Naive thymus-derived CD8-positive, alpha-beta T cell (primary cell): ENCODE data around the gene UBE2G2. TPM values are rescaled to one million over a fixed set of nuclear protein-coding genes. Genes with fewer than 3 reads are reported as not detected.

Source experiments
- ATAC-seq, 2 donors: fragments of 150-1000 bp; cut with Tn5 transposase in 1 of 2; sonication (Bioruptor Pico), chemical (Tn5 transposase) in 1 of 2; 1 replicate in 1 of 2; 2 replicates in 1 of 2; pipeline ENCODE4 v1.10.0; 2021; ENCODE audit warnings: mild to moderate bottlenecking in 2 of 2, moderate library complexity in 2 of 2
- POLR2A ChIA-PET: fragments of 350-600 bp; sonication (Branson Sonifier 250); formaldehyde crosslinking; loops from one replicate; lab custom pipeline; 2021; ENCODE audit warnings: antibody characterized with exemption; lab: Charles Lee
- DNase-seq, 10 donors: peaks; one replicate each; pipeline versions ENCODE4 v3.0.0 to v3.0.0-alpha.2; 2020 to 2022
- H3K27ac Mint-ChIP-seq, 10 donors: one replicate each; pipeline ENCODE4 v1.8.0; 2020 to 2022; ENCODE audit warnings: mild to moderate bottlenecking in 10 of 10, mixed read lengths in 10 of 10, moderate library complexity in 4 of 10, inconsistent platforms in 1 of 10
- H3K27me3 Mint-ChIP-seq, 5 donors: one replicate each; pipeline ENCODE4 v1.8.0; 2021 to 2022; ENCODE audit warnings: mixed read lengths in 5 of 5
- H3K36me3 Mint-ChIP-seq, 3 donors: one replicate each; pipeline ENCODE4 v1.8.0; 2020 to 2022; ENCODE audit warnings: mixed read lengths in 3 of 3, mild to moderate bottlenecking in 2 of 3, inconsistent platforms in 1 of 3
- H3K4me1 Mint-ChIP-seq, 4 donors: one replicate each; pipeline ENCODE4 v1.8.0; 2021 to 2022; ENCODE audit warnings: mixed read lengths in 4 of 4
- H3K4me3 Mint-ChIP-seq, 10 donors: one replicate each; pipeline ENCODE4 v1.8.0; 2020 to 2022; ENCODE audit warnings: mild to moderate bottlenecking in 10 of 10, mixed read lengths in 10 of 10, moderate library complexity in 6 of 10, inconsistent platforms in 1 of 10
- H3K9me3 Mint-ChIP-seq, 9 donors: one replicate each; pipeline ENCODE4 v1.8.0; 2020 to 2022; ENCODE audit warnings: mixed read lengths in 9 of 9, mild to moderate bottlenecking in 3 of 9, inconsistent platforms in 1 of 9, moderate library complexity in 1 of 9
- polyA plus RNA-seq, 3 donors: library from polyadenylated mRNA; unstranded; fragments of 300-500 nt; fragmentation: Illumina TruSeq; gene quantifications; one replicate each; pipeline ENCODE4 v1.2.3, GENCODE V29; 2021
- total RNA-seq, 8 experiments: library from RNA in 2 of 8; stranded (reverse) in 2 of 8; gene quantifications; one replicate each; pipeline ENCODE4 v1.2.3 and lab custom pipeline; 2021 to 2026

Gene UBE2G2
- total and polyA plus RNA-seq, 5 experiments from 2014 or later: 56.2 to 186 (median 72.8) TPM

GRCh38 chr21:44817914-44818639 is 16.5 kb upstream of the UBE2G2 start, which contains the start of gene SUMO3:
Gene SUMO3 (minus strand): TSS chr21:44818062. CDS start chr21:44817968, 94 bp downstream.
- ATAC-seq: peak; percentile 79 to 80
- H3K36me3 Mint-ChIP-seq: no peaks in the 10 kb centered on the region
- H3K4me1 Mint-ChIP-seq: peaks cover 8 to 28% (median 9%) of the 10 kb centered on the region in 4 donors
- DNase-seq: peak; percentile 81 to 93 (median 88)
- peak within 1 kb of the TSS; percentile 33 to 82 (median 74) for H3K4me3 Mint-ChIP-seq
- POLR2A ChIA-PET: interaction anchor here (0.8 to 4.1 kb wide), 7 partner anchors 11 to 113 kb away, joined by 3 to 23 read pairs (median 7); partner anchors contain the start of genes PTTG1IP and UBE2G2
- no peaks in the 10 kb centered on the region for H3K27me3 Mint-ChIP-seq
- H3K27ac Mint-ChIP-seq: peak within 1 kb of the TSS in 9 of 10 donors; percentile 65 to 91 (median 84)
- peaks cover 0 to 25% (median 13%) of the 10 kb centered on the region in 9 donors for H3K9me3 Mint-ChIP-seq

GRCh38 chr21:44817506-44817880 is 15.9 kb upstream of the UBE2G2 start:
- Mint-ChIP-seq H3K27me3 (no peaks in the 10 kb centered on the region), H3K4me1 (peaks cover 10 to 28% (median 13%) of the 10 kb centered on the region in 4 donors), H3K4me3 (peak overlapping the region; percentile 33 to 80 (median 68)), H3K9me3 (peaks cover 0 to 19% (median 7%) of the 10 kb centered on the region in 9 donors), H3K27ac (peak overlapping the region in 3 of 10 donors; percentile 29 to 65 (median 29)), H3K36me3 (peaks cover 0 to under 1% (median 0%) of the 10 kb centered on the region in 3 donors)
- POLR2A ChIA-PET: interaction anchor here (0.6 to 4.1 kb wide), 8 partner anchors 11 to 479 kb away, joined by 3 to 23 read pairs (median 6); partner anchors contain the start of genes CFAP410, PTTG1IP and UBE2G2
- DNase-seq (peak; percentile 87 to 97 (median 92)), ATAC-seq (peak; percentile 81 to 84)

GRCh38 chr21:44816761-44817505 is 15.3 kb upstream of the UBE2G2 start:
- Mint-ChIP-seq H3K4me1 (peaks cover 10 to 33% (median 15%) of the 10 kb centered on the region in 4 donors), H3K27me3 (no peaks in the 10 kb centered on the region), H3K27ac (peak overlapping the region in 8 of 10 donors; percentile 20 to 87 (median 64)), H3K9me3 (peaks cover 0 to 14% (median 1%) of the 10 kb centered on the region in 9 donors), H3K36me3 (peaks cover 0 to 5% (median 0%) of the 10 kb centered on the region in 3 donors), H3K4me3 (peak overlapping the region; percentile 66 to 86 (median 78))
- POLR2A ChIA-PET: interaction anchor here (0.6 to 4.1 kb wide), 9 partner anchors 10 to 478 kb away, joined by 3 to 23 read pairs (median 4); partner anchors contain the start of genes CFAP410, PTTG1IP and UBE2G2
- DNase-seq: no peak
- ATAC-seq: no peak

GRCh38 chr21:44815852-44816628 is 14.4 kb upstream of the UBE2G2 start:
- ATAC-seq (no peak), DNase-seq (no peak)
- H3K4me3 Mint-ChIP-seq: peak overlapping the region; percentile 66 to 86 (median 78)
- peak overlapping the region in 8 of 10 donors; percentile 20 to 87 (median 64) for H3K27ac Mint-ChIP-seq
- peaks cover 0 to 9% (median 0%) of the 10 kb centered on the region in 9 donors for H3K9me3 Mint-ChIP-seq
- peaks cover 12 to 38% (median 18%) of the 10 kb centered on the region in 4 donors for H3K4me1 Mint-ChIP-seq
- peaks cover 0 to 13% (median 0%) of the 10 kb centered on the region in 3 donors for H3K36me3 Mint-ChIP-seq
- H3K27me3 Mint-ChIP-seq: no peaks in the 10 kb centered on the region
- POLR2A ChIA-PET: interaction anchor here (0.9 to 1.5 kb wide), 2 partner anchors 14 to 98 kb away, joined by 3 to 5 read pairs; partner anchors contain the start of gene UBE2G2

GRCh38 chr21:44815225-44815624 is 13.6 kb upstream of the UBE2G2 start:
- peaks cover 0 to 17% (median 0%) of the 10 kb centered on the region in 3 donors for H3K36me3 Mint-ChIP-seq
- ATAC-seq (no peak), DNase-seq (no peak)
- H3K4me1 Mint-ChIP-seq: peaks cover 15 to 43% (median 21%) of the 10 kb centered on the region in 4 donors
- H3K9me3 Mint-ChIP-seq: peaks cover 0 to 7% (median 0%) of the 10 kb centered on the region in 9 donors
- peak overlapping the region in 2 of 10 donors; percentile 15 to 43 for H3K27ac Mint-ChIP-seq
- peak overlapping the region in 2 of 10 donors; percentile 11 to 14 for H3K4me3 Mint-ChIP-seq
- POLR2A ChIA-PET: interaction anchor here (0.9 to 1.5 kb wide), 3 partner anchors 13 to 68 kb away, joined by 3 to 7 read pairs (median 5); partner anchors contain the start of gene UBE2G2
- no peaks in the 10 kb centered on the region for H3K27me3 Mint-ChIP-seq

GRCh38 chr21:44814498-44815023 is 12.9 kb upstream of the UBE2G2 start:
- Mint-ChIP-seq H3K4me1 (peaks cover 17 to 43% (median 21%) of the 10 kb centered on the region in 4 donors), H3K27me3 (no peaks in the 10 kb centered on the region)
- no peak for DNase-seq

GRCh38 chr21:44813727-44814126 is 12.1 kb upstream of the UBE2G2 start:
- Mint-ChIP-seq H3K4me1 (peaks cover 17 to 42% (median 21%) of the 10 kb centered on the region in 4 donors), H3K27ac (no peak overlapping the region), H3K9me3 (no peaks in the 10 kb centered on the region), H3K36me3 (peaks cover 0 to 32% (median 5%) of the 10 kb centered on the region in 3 donors), H3K27me3 (peaks cover 0 to 1% (median 0%) of the 10 kb centered on the region in 5 donors), H3K4me3 (no peak overlapping the region)
- DNase-seq: no peak
- POLR2A ChIA-PET: interaction anchor here (1.0 kb wide), 1 partner anchor 60 kb away, joined by 4 read pairs; the partner anchor contains the start of gene PTTG1IP
- ATAC-seq: no peak

More at GRCh38 chr21:44814498-44815023, 12.9 kb upstream of the UBE2G2 start:
- no peak for ATAC-seq
- H3K4me3 Mint-ChIP-seq: no peak overlapping the region
- POLR2A ChIA-PET: interaction anchor here (0.8 to 1.5 kb wide), 5 partner anchors 10 to 69 kb away, joined by 3 to 7 read pairs (median 4); partner anchors contain the start of genes PTTG1IP and UBE2G2
- H3K36me3 Mint-ChIP-seq: peaks cover 0 to 24% (median 2%) of the 10 kb centered on the region in 3 donors
- H3K27ac Mint-ChIP-seq: peak overlapping the region in 1 of 10 donors; percentile 29
- H3K9me3 Mint-ChIP-seq: peaks cover 0 to 2% (median 0%) of the 10 kb centered on the region in 9 donors

- Mint-ChIP-seq H3K27me3 (peaks cover 0 to 1% (median 0%) of the 10 kb centered on the region in 5 donors), H3K36me3 (peaks cover 0 to 37% (median 5%) of the 10 kb centered on the region in 3 donors), H3K4me1 (peaks cover 17 to 42% (median 21%) of the 10 kb centered on the region in 4 donors), H3K9me3 (no peaks in the 10 kb centered on the region), H3K27ac (peak overlapping the region in 4 of 10 donors; percentile 15 to 77 (median 54)), H3K4me3 (no peak overlapping the region)
- POLR2A ChIA-PET: no interaction called here
- DNase-seq (no peak), ATAC-seq (no peak)
Observed at GRCh38 chr21:44813149-44813548, 11.5 kb upstream of the UBE2G2 start.

- H3K9me3 Mint-ChIP-seq: no peaks in the 10 kb centered on the region
- H3K4me3 Mint-ChIP-seq: no peak overlapping the region
- H3K4me1 Mint-ChIP-seq: peaks cover 17 to 42% (median 21%) of the 10 kb centered on the region in 4 donors
- peaks cover 0 to 41% (median 5%) of the 10 kb centered on the region in 3 donors for H3K36me3 Mint-ChIP-seq
- POLR2A ChIA-PET: interaction anchor here (0.6 kb wide), 1 partner anchor 63 kb away, joined by 3 read pairs; no protein-coding TSS in a partner anchor
- H3K27ac Mint-ChIP-seq: peak overlapping the region in 3 of 10 donors; percentile 15 to 77 (median 45)
- peaks cover 0 to 1% (median 0%) of the 10 kb centered on the region in 5 donors for H3K27me3 Mint-ChIP-seq
- ATAC-seq: no peak
- no peak for DNase-seq
Observed at GRCh38 chr21:44812640-44813039, 11.0 kb upstream of the UBE2G2 start.

- no peak overlapping the region for H3K4me3 Mint-ChIP-seq
- ATAC-seq: no peak
- H3K36me3 Mint-ChIP-seq: peaks cover 0 to 57% (median 5%) of the 10 kb centered on the region in 3 donors
- no peaks in the 10 kb centered on the region for H3K9me3 Mint-ChIP-seq
- DNase-seq: no peak
- H3K27ac Mint-ChIP-seq: peak overlapping the region in 3 of 10 donors; percentile 6 to 73 (median 20)
- peaks cover 8 to 28% (median 16%) of the 10 kb centered on the region in 4 donors for H3K4me1 Mint-ChIP-seq
- peaks cover 0 to 1% (median 0%) of the 10 kb centered on the region in 5 donors for H3K27me3 Mint-ChIP-seq
- POLR2A ChIA-PET: no interaction called here
Observed at GRCh38 chr21:44810779-44811178, 9.2 kb upstream of the UBE2G2 start.
